Endothelial cell of umbilical vein (primary cell): Measurements from ENCODE around the gene SLC22A23. TPM values are rescaled to one million over a fixed set of nuclear protein-coding genes. Genes with fewer than 3 reads are reported as not detected.
A peak's percentile ranks its signal among the peaks of the same experiment; 100 is the strongest.

Source experiments
- BruUV-seq: library from RNA; stranded (reverse); fragments of 400-500 nt; replicated peaks from 2 replicates; lab custom pipeline; 2021; lab: Mats Ljungman, UMichigan
- CTCF ChIA-PET: fragments of 300-600, 350-600 bp; sonication (Branson Sonifier 250); formaldehyde crosslinking; loops from one replicate; lab custom pipeline; 2021; ENCODE audit warnings: antibody characterized with exemption, inconsistent platforms; lab: Charles Lee
- POLR2A ChIA-PET: fragments of 300-600, 350-600 bp; sonication (Branson Sonifier 250); formaldehyde crosslinking; loops from one replicate; lab custom pipeline; 2021; ENCODE audit warnings: antibody characterized with exemption, inconsistent platforms; lab: Charles Lee
- DNase-seq: peaks from one replicate; pipeline ENCODE4 v3.0.0-alpha.2; 2011; ENCODE audit warnings: low read depth, low spot score
- FAIRE-seq: peaks from 2 replicates; lab custom pipeline; 2011; peaks lifted over from hg19 to GRCh38; lab: Jason Lieb, UNC
- H2AFZ ChIP-seq: 2 replicates; pipeline ENCODE4 v1.6.0; 2012; ENCODE audit warnings: low read depth, low read length, control low read depth, inconsistent platforms
- H3K27ac ChIP-seq: 2 replicates; pipeline ENCODE4 v1.5.1; 2011; ENCODE audit warnings: low read depth, mild to moderate bottlenecking, control low read depth, low read length, moderate library complexity; ENCODE audit not compliant: insufficient read depth
- H3K27me3 ChIP-seq, 2 experiments: 2 replicates each; pipeline versions ENCODE4 v1.6.0 to v1.6.1; 2011; ENCODE audit warnings: low read length in 2 of 2, mixed read lengths in 1 of 2; ENCODE audit not compliant: control insufficient read depth in 2 of 2, insufficient read depth in 2 of 2
- H3K36me3 ChIP-seq, 2 experiments: 2 replicates in 1 of 2; 3 replicates in 1 of 2; pipeline ENCODE4 v1.5.1; 2011; ENCODE audit warnings: low read length in 2 of 2, mild to moderate bottlenecking in 1 of 2, moderate library complexity in 1 of 2; ENCODE audit not compliant: control insufficient read depth in 2 of 2, insufficient read depth in 2 of 2; ENCODE audit errors: extremely low read depth in 1 of 2
- H3K4me1 ChIP-seq: 3 replicates; pipeline ENCODE4 v1.5.1; 2011; ENCODE audit warnings: mild to moderate bottlenecking, low read length; ENCODE audit not compliant: control insufficient read depth, insufficient read depth; ENCODE audit errors: extremely low read depth
- H3K4me2 ChIP-seq: 2 replicates; pipeline ENCODE4 v1.6.1; 2011; ENCODE audit warnings: low read length, control low read depth, mixed read lengths; ENCODE audit not compliant: insufficient read depth
- H3K4me3 ChIP-seq, 3 experiments: fragments of 200-600 bp in 1 of 3; sonication (generic), shearing (Covaris generic) in 1 of 3; replicated peaks in 1 of 3; 2 replicates each; pipeline ENCODE4 v1.5.1; 2011 to 2016; ENCODE audit warnings: control low read depth in 3 of 3, low read length in 3 of 3, mild to moderate bottlenecking in 2 of 3, inconsistent platforms in 1 of 3, low read depth in 1 of 3, moderate library complexity in 1 of 3; ENCODE audit not compliant: insufficient read depth in 1 of 3
- H3K79me2 ChIP-seq: 2 replicates; pipeline ENCODE4 v1.6.0; 2012; ENCODE audit warnings: low read length, inconsistent platforms; ENCODE audit not compliant: control insufficient read depth, insufficient read depth
- H3K9ac ChIP-seq: replicated peaks from 2 replicates; pipeline ENCODE3; 2011; ENCODE audit warnings: low read length, control low read depth; ENCODE audit not compliant: insufficient read depth; ENCODE audit errors: extremely low read depth
- H3K9me1 ChIP-seq: replicated peaks from 3 replicates; pipeline ENCODE4 v1.6.0; 2011; ENCODE audit warnings: mild to moderate bottlenecking, low read length; ENCODE audit not compliant: control insufficient read depth, insufficient read depth; ENCODE audit errors: extremely low read depth
- H3K9me3 ChIP-seq: replicated peaks from 2 replicates; pipeline ENCODE4 v1.5.1; 2012; ENCODE audit warnings: low read length, inconsistent platforms; ENCODE audit not compliant: control insufficient read depth, insufficient read depth
- H4K20me1 ChIP-seq: replicated peaks from 2 replicates; pipeline ENCODE3; 2011; ENCODE audit warnings: mild to moderate bottlenecking, low read length; ENCODE audit not compliant: control insufficient read depth, insufficient read depth; ENCODE audit errors: extremely low read depth
- EZH2 ChIP-seq: IDR thresholded peaks from 2 replicates; pipeline ENCODE4 v1.6.1; 2012; ENCODE audit warnings: borderline replicate concordance, low read depth, mild to moderate bottlenecking, moderate library complexity, low read length, inconsistent platforms; ENCODE audit not compliant: severe bottlenecking
- FOS ChIP-seq: IDR thresholded peaks from 2 replicates; pipeline ENCODE4 v1.6.1; 2011; ENCODE audit warnings: mild to moderate bottlenecking, low read length, moderate library complexity, borderline replicate concordance; ENCODE audit not compliant: insufficient read depth
- GATA2 ChIP-seq: IDR thresholded peaks from 2 replicates; pipeline ENCODE4 v1.7.0; 2011; ENCODE audit warnings: low read depth, mild to moderate bottlenecking, moderate library complexity, mixed read lengths, low read length; ENCODE audit not compliant: insufficient read length, insufficient read depth
- JUN ChIP-seq: IDR thresholded peaks from 2 replicates; pipeline ENCODE4 v1.6.1; 2011; ENCODE audit warnings: borderline replicate concordance, low read depth; ENCODE audit not compliant: insufficient read length, insufficient read depth
- MYC ChIP-seq: IDR thresholded peaks from one replicate; pipeline ENCODE4 v1.6.1; 2011; ENCODE audit warnings: mild to moderate bottlenecking, low read depth, low read length
- POLR2A ChIP-seq: IDR thresholded peaks from 2 replicates; pipeline ENCODE4 v1.6.1; 2012; ENCODE audit warnings: low read depth, mild to moderate bottlenecking, control low read depth, low read length
- POLR2AphosphoS5 ChIP-seq: IDR thresholded peaks from 2 replicates; pipeline ENCODE4 v1.6.1; 2012; ENCODE audit warnings: low read depth, mild to moderate bottlenecking, control low read depth, low read length, moderate library complexity; ENCODE audit not compliant: insufficient read depth
- dilution Hi-C: fragments of 300-500 bp; cut with MboI; formaldehyde crosslinking; loops from one replicate; pipeline ENCODE4 v1.15.0; 2019; ENCODE audit warnings: low sequenced_read_pairs; ENCODE audit not compliant: extremely low pct_ligation_motif_present
- intact Hi-C: fragments of 100-400 bp; cut with micrococcal nuclease; formaldehyde crosslinking; loops from one replicate; pipeline ENCODE4 v1.10.0; 2022
- polyA plus RNA-seq, 4 experiments: library from polyadenylated mRNA; depleted of rRNA in 3 of 4; stranded (reverse) in 3 of 4; unstranded in 1 of 4; fragments of >200 nt; gene quantifications; 2 replicates each; pipeline versions ENCODE4 v1.2.1 to v1.2.3, GENCODE V29; 2011 to 2012; ENCODE audit warnings: missing spikeins in 1 of 4
- total RNA-seq: library from RNA; stranded (reverse); gene quantifications from 2 replicates; pipeline ENCODE4 v1.2.3, GENCODE V29; 2021
- TF ChIP-seq, protein P1 (sequence below): IDR thresholded peaks from 2 replicates; pipeline ENCODE4 v1.6.1; 2011; ENCODE audit not compliant: insufficient read depth, insufficient read length

Gene SLC22A23
- total and polyA plus RNA-seq, 2 donors (not counting 3 experiments of a cell fraction or from before 2014, with no cell fraction given): 4.2 to 14.3 TPM

DNA sequence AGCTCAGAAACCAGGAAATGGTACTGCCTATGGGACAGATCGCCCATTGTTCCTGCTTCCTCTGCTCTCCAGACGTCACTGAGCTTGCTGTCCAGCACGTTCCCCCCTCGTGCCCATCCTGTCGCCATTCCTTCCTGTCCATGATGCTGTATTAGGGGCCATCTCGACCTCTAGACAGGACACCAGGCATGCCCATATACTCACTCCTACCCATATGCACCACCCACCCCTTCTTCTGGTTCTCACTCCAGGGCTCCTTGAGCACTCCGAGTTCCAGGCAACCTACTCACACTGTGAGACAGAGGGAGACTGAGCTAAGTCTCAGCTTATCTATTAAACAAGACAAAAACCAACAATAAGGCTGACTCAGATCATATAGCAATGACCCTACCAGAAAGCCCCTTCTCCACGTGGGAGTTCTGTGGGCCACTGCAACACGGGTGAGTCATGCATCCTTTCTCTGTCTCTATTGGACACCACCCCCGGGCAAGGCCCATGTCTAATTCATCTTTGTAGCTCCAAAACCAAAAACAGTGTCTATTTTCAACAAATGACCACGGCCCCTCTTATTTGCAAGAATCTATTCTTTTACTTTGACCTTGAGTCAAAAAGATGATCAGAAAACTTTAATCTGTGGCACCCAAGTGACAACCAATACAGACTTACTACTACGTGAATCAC is 132.4 kb downstream of the SLC22A23 start:
- DNase-seq (peak; percentile 93), FAIRE-seq (peak; percentile 96)
- no peak overlapping the region for H3K4me2 ChIP-seq
- dilution Hi-C loops: no loop called here
- H4K20me1 ChIP-seq: no peaks in the 10 kb centered on the region
- H3K9me3 ChIP-seq: no peaks in the 10 kb centered on the region
- TF ChIP-seq EZH2: no peak
- peak; percentile 57 for TF ChIP-seq GATA2
- TF ChIP-seq MYC: peak; percentile 78
- no peak for TF ChIP-seq POLR2A
- TF ChIP-seq, protein P1, sequence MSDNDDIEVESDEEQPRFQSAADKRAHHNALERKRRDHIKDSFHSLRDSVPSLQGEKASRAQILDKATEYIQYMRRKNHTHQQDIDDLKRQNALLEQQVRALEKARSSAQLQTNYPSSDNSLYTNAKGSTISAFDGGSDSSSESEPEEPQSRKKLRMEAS: peak; percentile 65
- peak; percentile 96 for TF ChIP-seq FOS
- peak; percentile 88 for TF ChIP-seq JUN
- TF ChIP-seq POLR2AphosphoS5: no peak
- intact Hi-C loops: loop anchor here (1.0 to 2.0 kb wide), 5 partner anchors 30 to 588 kb away; partner anchors contain the start of genes PSMG4 and SLC22A23
- no peaks in the 10 kb centered on the region for H3K27me3 ChIP-seq
- peak overlapping the region; percentile 89 for H3K27ac ChIP-seq
- TSS peak; percentile 86 for BruUV-seq
- H3K9ac ChIP-seq: peak overlapping the region; percentile 49
- CTCF ChIA-PET: interaction anchor here (1.0 to 2.2 kb wide), 10 partner anchors 10 to 683 kb away, joined by 3 to 10 read pairs (median 4); partner anchors contain the start of gene FAM50B
- H3K9me1 ChIP-seq: no peaks in the 10 kb centered on the region
- H3K79me2 ChIP-seq: no peaks in the 10 kb centered on the region
- POLR2A ChIA-PET: interaction anchor here (0.7 to 2.0 kb wide), 4 partner anchors 12 to 43 kb away, joined by 3 to 10 read pairs (median 4); no protein-coding TSS in a partner anchor
- H3K36me3 ChIP-seq: no peaks in the 10 kb centered on the region
- no peak overlapping the region for H3K4me3 ChIP-seq
- H3K4me1 ChIP-seq: peaks cover 23% of the 10 kb centered on the region
- peak overlapping the region; percentile 18 for H2AFZ ChIP-seq
